B cell (primary cell): ENCODE data around the gene CCDC146. TPM values are rescaled to one million over a fixed set of nuclear protein-coding genes. Genes with fewer than 3 reads are reported as not detected.

ENCODE experiments used
- ATAC-seq: fragments of 200-7000 bp; cut with Tn5 transposase; one replicate; pipeline ENCODE4 v1.10.0; 2021; ENCODE audit warnings: low read depth, mild to moderate bottlenecking, moderate number of reproducible peaks, moderate library complexity
- CTCF ChIA-PET: fragments of 350-600 bp; sonication (Branson Sonifier 250); formaldehyde crosslinking; loops from one replicate; lab custom pipeline; 2021; ENCODE audit warnings: antibody characterized with exemption, inconsistent platforms; lab: Charles Lee
- POLR2A ChIA-PET: fragments of 350-600 bp; sonication (Branson Sonifier 250); formaldehyde crosslinking; loops from one replicate; lab custom pipeline; 2021; ENCODE audit warnings: antibody characterized with exemption; lab: Charles Lee
- DNase-seq: peaks from one replicate; pipeline ENCODE4 v3.0.0; 2013
- H2AFZ ChIP-seq: 2 replicates; pipeline ENCODE4 v1.6.1; 2012; ENCODE audit warnings: mild to moderate bottlenecking, low read depth, low read length; ENCODE audit not compliant: insufficient read depth, poor library complexity, severe bottlenecking
- H3K27ac ChIP-seq, 2 donors: 1 replicate in 1 of 2; 2 replicates in 1 of 2; pipeline ENCODE4 v1.5.1; 2012 to 2013; ENCODE audit warnings: low read length in 2 of 2, mild to moderate bottlenecking in 2 of 2, moderate library complexity in 1 of 2
- H3K27me3 ChIP-seq, 4 experiments: fragments of 200-600 bp in 1 of 4; sonication (generic) in 1 of 4; replicated peaks in 1 of 4; 1 replicate in 2 of 4; 2 replicates in 2 of 4; pipeline versions ENCODE4 v1.6.1 to v1.7.0; 2013 to 2016; ENCODE audit warnings: low read length in 3 of 4, mild to moderate bottlenecking in 2 of 4, mixed read lengths in 1 of 4, moderate library complexity in 1 of 4; ENCODE audit not compliant: insufficient read depth in 4 of 4, control insufficient read depth in 3 of 4; ENCODE audit errors: control extremely low read depth in 1 of 4
- H3K36me3 ChIP-seq, 2 experiments: replicated peaks in 1 of 2; 1 replicate in 1 of 2; 2 replicates in 1 of 2; pipeline versions ENCODE4 v1.6.1 to v1.7.1; 2013; ENCODE audit warnings: low read length in 1 of 2; ENCODE audit not compliant: insufficient read depth in 2 of 2, control insufficient read depth in 1 of 2; ENCODE audit errors: control extremely low read depth in 1 of 2, extremely low read depth in 1 of 2
- H3K4me1 ChIP-seq, 2 donors: fragments of 200-600 bp in 1 of 2; sonication (generic) in 1 of 2; 1 replicate in 1 of 2; 2 replicates in 1 of 2; pipeline versions ENCODE4 v1.5.1 to v1.6.1; 2013 to 2017; ENCODE audit warnings: low read length in 2 of 2; ENCODE audit not compliant: control insufficient read depth in 2 of 2, insufficient read depth in 2 of 2
- H3K4me2 ChIP-seq: replicated peaks from 2 replicates; pipeline ENCODE3; 2012; ENCODE audit warnings: mild to moderate bottlenecking, low read depth, low read length; ENCODE audit not compliant: poor library complexity, severe bottlenecking
- H3K4me3 ChIP-seq, 5 experiments: fragments of 200-600 bp in 1 of 5; sonication (generic) in 1 of 5; 1 replicate in 3 of 5; 2 replicates in 2 of 5; pipeline versions ENCODE4 v1.5.1 to v1.7.0; 2011 to 2016; ENCODE audit warnings: low read length in 4 of 5, mild to moderate bottlenecking in 4 of 5, low read depth in 2 of 5, control low read depth in 1 of 5, moderate library complexity in 1 of 5; ENCODE audit not compliant: insufficient read depth in 1 of 5; ENCODE audit errors: control extremely low read depth in 1 of 5, extremely low read depth in 1 of 5
- H3K79me2 ChIP-seq: fragments of 200-600 bp; sonication (generic); one replicate; pipeline ENCODE4 v1.6.0; 2016; ENCODE audit warnings: low read length; ENCODE audit not compliant: control insufficient read depth, insufficient read depth
- H3K9ac ChIP-seq: fragments of 200-600 bp; sonication (generic); 2 replicates; pipeline ENCODE4 v1.6.1; 2017; ENCODE audit warnings: mild to moderate bottlenecking, low read length, moderate library complexity
- H3K9me3 ChIP-seq, 3 donors: one replicate each; pipeline versions ENCODE4 v1.6.1 to v1.7.1; 2013; ENCODE audit warnings: low read length in 2 of 3; ENCODE audit not compliant: control insufficient read depth in 2 of 3, insufficient read depth in 1 of 3; ENCODE audit errors: control extremely low read depth in 1 of 3
- H4K20me1 ChIP-seq: 2 replicates; pipeline ENCODE4 v1.6.0; 2012; ENCODE audit warnings: mild to moderate bottlenecking, low read length; ENCODE audit not compliant: insufficient read depth, control insufficient read depth, poor library complexity, severe bottlenecking
- H3K27ac Mint-ChIP-seq: one replicate; pipeline ENCODE4 v1.8.0; 2021; ENCODE audit warnings: mixed read lengths
- H3K27me3 Mint-ChIP-seq: one replicate; pipeline ENCODE4 v1.8.0; 2021; ENCODE audit warnings: mixed read lengths
- H3K4me1 Mint-ChIP-seq: one replicate; pipeline ENCODE4 v1.8.0; 2021; ENCODE audit warnings: mixed read lengths
- H3K4me3 Mint-ChIP-seq: one replicate; pipeline ENCODE4 v1.8.0; 2021; ENCODE audit warnings: mixed read lengths
- H3K9me3 Mint-ChIP-seq: one replicate; pipeline ENCODE4 v1.8.0; 2022; ENCODE audit warnings: mixed read lengths; ENCODE audit not compliant: insufficient read depth
- CTCF ChIP-seq: fragments of 200-600 bp; IDR thresholded peaks from one replicate; pipeline ENCODE4 v1.8.0; 2022; ENCODE audit warnings: antibody characterized with exemption, mild to moderate bottlenecking
- EZH2 ChIP-seq: IDR thresholded peaks from 2 replicates; pipeline ENCODE4 v1.6.1; 2012; ENCODE audit warnings: borderline replicate concordance, low read depth, mild to moderate bottlenecking, moderate library complexity, low read length; ENCODE audit not compliant: insufficient read depth, poor library complexity, severe bottlenecking
- WGBS: methylation state at CpG from one replicate; pipeline ENCODE4 v1.1.5; 2013; ENCODE audit warnings: missing lambda C conversion rate; ENCODE audit not compliant: insufficient coverage; 5-methylcytosine and 5-hydroxymethylcytosine counted together
- intact Hi-C: fragments of 100-400 bp; cut with micrococcal nuclease; formaldehyde crosslinking; loops from one replicate; pipeline ENCODE4 v1.10.0; 2022
- polyA plus RNA-seq: library from polyadenylated mRNA; depleted of rRNA; stranded (reverse); fragments of >200 nt; gene quantifications from 2 replicates; pipeline ENCODE4 v1.2.3, GENCODE V29; 2012
- total RNA-seq, 2 donors: library from RNA; stranded (reverse); fragments of 120-200 nt in 1 of 2; gene quantifications; 1 replicate in 1 of 2; 2 replicates in 1 of 2; pipeline versions ENCODE4 v1.2.3 to v1.2.4, GENCODE V29; 2013 to 2022

The CCDC146 gene
- total and polyA plus RNA-seq, 2 donors (not counting 1 experiment from before 2014, with no cell fraction given): 5.6 to 8.5 TPM

GRCh38 chr7:77269360-77270093 lies 147.1 kb downstream of the CCDC146 start:
- H3K9me3 Mint-ChIP-seq: no peaks in the 10 kb centered on the region
- ATAC-seq (peak; percentile 66), DNase-seq (peak; percentile 43)
- H4K20me1 ChIP-seq: no peaks in the 10 kb centered on the region
- no peaks in the 10 kb centered on the region for H3K9me3 ChIP-seq
- H3K27ac ChIP-seq: peak overlapping the region; percentile 25 to 67
- peak overlapping the region; percentile 60 for H3K4me2 ChIP-seq
- peaks cover 42% of the 10 kb centered on the region for H3K4me1 Mint-ChIP-seq
- WGBS: no CpG with 5 or more reads among the region's 4 CpGs
- no peaks in the 10 kb centered on the region for H3K27me3 ChIP-seq
- intact Hi-C loops: loop anchor here (2.0 kb wide), 1 partner anchor 23 kb away; no protein-coding TSS in a partner anchor
- TF ChIP-seq EZH2 (no peak), CTCF (no peak)
- H3K27me3 Mint-ChIP-seq: no peaks in the 10 kb centered on the region
- no peaks in the 10 kb centered on the region for H3K79me2 ChIP-seq
- H3K9ac ChIP-seq: peak overlapping the region; percentile 33
- H3K4me3 Mint-ChIP-seq: peak overlapping the region; percentile 72
- CTCF ChIA-PET: interaction anchor here (0.8 to 3.0 kb wide), 4 partner anchors 22 to 66 kb away, joined by 3 to 28 read pairs (median 4); no protein-coding TSS in a partner anchor
- no peaks in the 10 kb centered on the region for H3K36me3 ChIP-seq
- H3K4me3 ChIP-seq: peak overlapping the region in 1 of 5 experiments; percentile 32
- no peak overlapping the region for H2AFZ ChIP-seq
- peak overlapping the region; percentile 85 for H3K27ac Mint-ChIP-seq
- POLR2A ChIA-PET: interaction anchor here (0.6 kb wide), 1 partner anchor 62 kb away, joined by 5 read pairs; no protein-coding TSS in a partner anchor
- H3K4me1 ChIP-seq: peaks cover 20 to 24% of the 10 kb centered on the region in 2 donors

DNA sequence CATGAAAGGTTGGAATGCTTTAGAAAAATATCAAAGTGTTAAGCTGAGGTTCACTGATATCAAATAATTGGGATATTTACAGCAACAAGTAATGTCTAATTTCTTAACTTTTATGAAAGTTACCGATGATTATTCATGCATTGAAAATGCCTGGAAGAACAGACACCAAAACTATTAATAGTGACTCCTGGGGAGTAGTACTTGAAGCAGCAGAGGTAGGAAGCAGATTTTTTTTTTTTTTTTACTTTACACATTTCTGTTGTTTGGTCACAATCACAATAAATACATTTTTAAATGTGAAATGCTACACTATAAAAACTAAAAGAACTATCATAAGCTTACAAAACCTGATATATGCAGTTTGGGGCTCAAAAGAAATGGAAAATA lies 147.7 kb downstream of the CCDC146 start:
- ATAC-seq (no peak), DNase-seq (no peak)
- TF ChIP-seq CTCF (no peak), EZH2 (no peak)
- Histone ChIP-seq H3K27me3 (no peaks in the 10 kb centered on the region), H3K79me2 (no peaks in the 10 kb centered on the region), H3K9me3 (no peaks in the 10 kb centered on the region), H3K36me3 (no peaks in the 10 kb centered on the region), H2AFZ (no peak overlapping the region), H4K20me1 (no peaks in the 10 kb centered on the region), H3K4me1 (peaks cover 20 to 24% of the 10 kb centered on the region in 2 donors), H3K9ac (peak overlapping the region; percentile 33), H3K4me2 (peak overlapping the region; percentile 60), H3K4me3 (peak overlapping the region in 1 of 5 experiments; percentile 32), H3K27ac (peak overlapping the region; percentile 25 to 67)
- Mint-ChIP-seq H3K9me3 (no peaks in the 10 kb centered on the region), H3K4me3 (peak overlapping the region; percentile 72), H3K27me3 (no peaks in the 10 kb centered on the region), H3K27ac (peak overlapping the region; percentile 85), H3K4me1 (peaks cover 40% of the 10 kb centered on the region)
- no CpG with 5 or more reads among the region's 1 CpG for WGBS
- intact Hi-C loops: no loop called here
- POLR2A ChIA-PET: no interaction called here
- CTCF ChIA-PET: interaction anchor here (0.8 to 3.0 kb wide), 4 partner anchors 23 to 66 kb away, joined by 3 to 28 read pairs (median 4); no protein-coding TSS in a partner anchor
